NT2/D1 (cell line): ENCODE data around the gene GNAZ.

Experiments
- SUZ12 ChIP-seq: IDR thresholded peaks from 2 replicates; pipeline ENCODE4 v1.6.1; 2011; ENCODE audit not compliant: insufficient read length, insufficient read depth; ENCODE audit errors: extremely low read depth
- YY1 ChIP-seq: IDR thresholded peaks from 2 replicates; pipeline ENCODE4 v1.6.1; 2011; ENCODE audit not compliant: insufficient read length, insufficient read depth

- TF ChIP-seq YY1: no peak
- no peak for TF ChIP-seq SUZ12
Measured at GRCh38 chr22:23080613-23081290, 10.4 kb downstream of the GNAZ start.
